ENCODE measurements around the gene CLSTN2.

- no peak for TF ChIP-seq CTCF (IDR thresholded peaks at IDR 0.05; ENCODE audit: low read depth, low read length, poor library complexity, severe bottlenecking)
- no peak for TF ChIP-seq EZH2phosphoT487 (IDR thresholded peaks at IDR 0.05; ENCODE audit: borderline replicate concordance, low read length)
These were observed 335.3 kb downstream of the CLSTN2 start for GRCh38 chr3:140270329-140270728.

All from DOHH2 (cell line).